ENCODE data around the gene CEPT1.

DNA sequence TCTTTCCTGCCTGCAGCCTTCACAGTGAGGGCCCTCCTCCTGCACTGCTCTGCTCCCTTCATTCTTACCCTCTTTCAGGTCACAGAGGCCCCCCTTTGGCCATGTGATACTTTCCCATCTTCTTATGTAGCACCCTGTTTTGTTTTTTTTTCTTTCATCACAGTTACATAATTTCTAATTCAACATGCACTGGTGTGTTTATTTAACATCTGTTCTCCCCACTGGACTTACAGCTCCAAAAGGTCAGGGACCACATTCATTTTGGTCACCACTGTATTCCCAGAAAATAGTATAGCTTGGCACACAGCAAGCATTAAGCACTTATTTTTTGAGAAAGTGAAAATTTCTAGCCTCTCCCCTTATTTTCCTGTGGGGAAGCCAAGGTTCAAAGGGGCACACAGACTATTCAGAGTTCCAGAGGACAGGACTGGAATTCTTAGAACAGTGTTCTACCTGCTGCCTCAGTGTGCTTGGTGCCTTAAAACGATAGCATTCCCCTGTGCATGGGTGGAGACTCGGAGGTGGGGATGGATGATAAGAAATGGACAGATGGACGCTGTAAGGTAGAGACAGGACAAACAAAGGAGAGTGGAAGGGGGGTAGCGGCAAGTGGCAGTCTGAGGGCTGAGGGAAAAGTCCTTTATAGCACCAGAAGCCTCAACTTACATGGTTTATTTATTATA is 55.1 kb downstream of the CEPT1 start:
- TF ChIP-seq POLR2AphosphoS5 (IDR thresholded peaks at IDR 0.05; ENCODE audit: low read depth, low read length) (no peak), POLR2A (IDR thresholded peaks at IDR 0.05; ENCODE audit: low read depth, low read length) (no peak)

Measured in GM12892 (cell line).